Right lung (tissue), 5 donors: ENCODE measurements around the gene NR4A3. TPM values are rescaled to one million over a fixed set of nuclear protein-coding genes. Genes with fewer than 3 reads are reported as not detected.
A peak's percentile ranks its signal among the peaks of the same experiment; 100 is the strongest.

ENCODE experiments used
- DNase-seq, 2 donors: peaks; one replicate each; pipeline ENCODE4 v3.0.0-alpha.2; 2013
- polyA plus RNA-seq, 5 donors: library from polyadenylated mRNA; unstranded; fragments of 120-200 nt; gene quantifications; one replicate each; pipeline versions ENCODE4 v1.2.1 to v1.2.3, GENCODE V29; 2013; ENCODE audit warnings: inconsistent platforms in 1 of 5, low replicate concordance in 1 of 5; ENCODE audit not compliant: insufficient read length in 5 of 5, insufficient read depth in 1 of 5

NR4A3 gene
- polyA plus RNA-seq, 5 donors: 0.42 to 0.73 (median 0.46) TPM

DNA sequence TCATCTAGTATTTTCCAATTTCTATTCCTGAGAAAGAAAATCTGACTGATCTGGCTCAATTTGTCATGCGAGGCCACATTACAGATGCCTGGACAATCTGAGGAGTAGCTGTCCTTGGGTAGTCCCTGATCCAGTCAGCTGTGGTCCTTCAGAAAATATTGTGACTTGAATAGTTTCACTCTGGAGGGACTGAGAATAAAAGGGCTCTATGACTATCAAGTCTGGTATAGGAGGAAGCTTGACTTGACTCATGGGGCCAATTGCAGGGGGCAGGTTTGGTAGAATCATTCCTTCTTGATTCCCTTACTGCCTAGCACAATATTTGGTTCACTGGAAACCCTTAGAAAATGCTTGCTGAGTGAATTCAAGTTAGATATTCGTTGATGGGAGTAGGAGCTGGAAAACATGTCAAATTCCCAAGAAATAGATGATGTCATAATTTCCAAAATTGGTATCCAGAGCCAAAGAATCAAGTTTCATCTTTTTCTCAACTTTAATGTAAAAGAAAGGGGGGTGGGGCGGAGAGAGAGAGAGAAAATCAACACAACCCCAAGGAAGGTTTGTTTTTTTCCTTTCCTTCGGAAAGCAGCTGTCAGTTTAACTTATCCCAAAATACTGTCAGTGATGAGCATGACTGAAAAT, 52.4 kb downstream of the NR4A3 start:
- DNase-seq: no peak

DNA sequence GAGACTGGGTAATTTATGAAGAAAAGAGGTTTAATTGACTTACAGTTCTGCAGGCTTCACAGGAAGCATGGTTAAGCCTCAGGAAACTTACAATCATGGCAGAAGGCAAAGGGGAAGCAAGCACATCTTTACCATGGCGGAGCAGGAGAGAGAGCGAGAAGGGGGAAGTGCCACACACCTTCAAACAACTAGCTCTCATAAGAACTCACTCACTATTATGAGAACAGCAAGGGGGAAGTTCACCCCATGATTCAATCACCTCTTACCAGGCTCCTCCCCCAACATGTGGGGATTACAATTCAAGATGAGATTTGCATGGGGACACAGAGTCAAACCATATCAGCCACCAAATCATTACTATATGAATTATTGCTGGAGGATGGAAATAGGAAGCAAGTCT, 54.5 kb downstream of the NR4A3 start:
- no peak for DNase-seq

DNA sequence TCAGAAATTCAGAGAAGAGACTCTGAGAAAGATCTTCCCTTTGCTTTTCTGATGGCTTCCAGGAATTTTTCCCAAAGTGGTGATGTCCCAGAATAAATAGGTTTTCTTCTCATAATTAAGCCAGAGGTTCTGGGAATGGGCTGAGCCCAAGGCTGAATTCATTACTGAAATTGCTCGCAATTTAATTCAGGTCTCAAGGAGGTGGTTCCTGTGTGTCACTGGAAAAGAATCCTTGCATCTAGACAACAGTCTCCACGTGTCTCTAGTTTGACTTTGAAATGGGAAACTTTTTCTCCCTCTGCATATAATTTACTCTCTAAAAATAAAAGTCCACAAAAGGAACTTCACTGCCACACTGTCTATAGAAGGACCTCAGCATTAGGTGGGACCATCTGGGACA, 57.0 kb downstream of the NR4A3 start:
- DNase-seq: no peak

- no peak for DNase-seq
Measured at GRCh38 chr9:99881769-99882168, 60.1 kb downstream of the NR4A3 start.

- no peak for DNase-seq
Measured at GRCh38 chr9:99885747-99886146, 64.1 kb downstream of the NR4A3 start.

DNA sequence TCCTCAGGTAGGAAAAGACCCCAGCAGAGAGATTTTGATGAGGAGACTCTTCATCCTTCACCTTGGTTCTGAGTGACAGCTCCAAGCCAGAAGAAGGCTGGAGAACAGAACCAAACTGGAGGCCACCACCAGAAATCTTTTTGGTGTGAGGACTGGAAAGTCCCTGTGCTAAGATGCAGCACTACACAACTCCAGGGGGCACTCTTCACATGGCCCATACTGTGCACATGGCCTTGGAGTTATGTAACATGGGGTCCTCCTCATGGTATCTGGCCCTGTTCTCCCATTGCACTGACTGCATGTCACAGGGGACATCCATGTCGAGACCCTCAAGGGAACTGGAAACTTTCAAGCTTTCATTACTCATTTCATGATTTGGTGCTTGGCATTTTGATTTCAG, 67.4 kb downstream of the NR4A3 start:
- no peak for DNase-seq

GRCh38 chr9:99894826-99895225, 73.1 kb downstream of the NR4A3 start:
- DNase-seq: no peak

GRCh38 chr9:99895510-99895909, 73.8 kb downstream of the NR4A3 start:
- no peak for DNase-seq

GRCh38 chr9:99896119-99896518, 74.4 kb downstream of the NR4A3 start:
- no peak for DNase-seq

GRCh38 chr9:99903393-99903792, 81.7 kb downstream of the NR4A3 start:
- DNase-seq: no peak

GRCh38 chr9:99905833-99906402, 84.2 kb downstream of the NR4A3 start:
- peak in 1 of 2 donors; percentile 6 for DNase-seq

GRCh38 chr9:99906403-99907207, 84.9 kb downstream of the NR4A3 start, which contains the start of gene STX17:
Gene STX17 (plus strand): TSS chr9:99906654. CDS start chr9:99915240, 8,586 bp downstream.
- peak; percentile 83 to 88 for DNase-seq

GRCh38 chr9:99907208-99907532, 85.5 kb downstream of the NR4A3 start:
- no peak for DNase-seq

DNA sequence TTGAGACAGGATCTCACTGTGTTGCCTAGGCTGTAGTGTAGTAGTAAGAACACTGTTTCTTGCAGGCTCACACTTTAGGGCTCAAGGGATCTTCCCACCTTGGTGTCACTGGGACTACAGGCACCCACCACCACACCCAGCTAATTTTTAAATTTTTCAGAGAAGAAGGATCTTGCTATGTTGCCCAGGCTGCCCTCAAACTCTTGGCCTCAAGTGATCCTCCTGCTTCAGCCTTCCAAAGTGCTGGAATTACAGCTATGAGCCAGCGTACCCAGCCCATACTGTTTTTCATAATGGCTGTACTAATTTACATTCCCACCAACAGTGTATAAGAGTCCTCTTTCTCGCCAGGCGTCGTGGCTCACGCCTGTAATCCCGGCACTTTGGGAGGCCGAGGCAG, 89.9 kb downstream of the NR4A3 start:
- DNase-seq: no peak

Other genes starting within 250 kb of the NR4A3 start
- 10 to 100 TPM; 26.1 to 44.4 (median 41.0) TPM for gene STX17, start 84.8 kb downstream of the NR4A3 start, polyA plus RNA-seq